PC-3 (cell line): Measurements from ENCODE around the gene INAVA.

Experiments
- EZH2 ChIP-seq: fragments of 300-600 bp; sonication (generic); IDR thresholded peaks from one replicate; pipeline ENCODE4 v1.6.1; 2017; ENCODE audit warnings: antibody characterized with exemption, mild to moderate bottlenecking, low read length; ENCODE audit not compliant: unreplicated experiment
- TF ChIP-seq, protein P1 (sequence below): fragments of 300-600 bp; sonication (generic); conservative IDR thresholded peaks from 2 replicates; pipeline ENCODE4 v1.5.1; 2017; ENCODE audit warnings: antibody characterized with exemption, low read depth, mild to moderate bottlenecking, low read length

DNA sequence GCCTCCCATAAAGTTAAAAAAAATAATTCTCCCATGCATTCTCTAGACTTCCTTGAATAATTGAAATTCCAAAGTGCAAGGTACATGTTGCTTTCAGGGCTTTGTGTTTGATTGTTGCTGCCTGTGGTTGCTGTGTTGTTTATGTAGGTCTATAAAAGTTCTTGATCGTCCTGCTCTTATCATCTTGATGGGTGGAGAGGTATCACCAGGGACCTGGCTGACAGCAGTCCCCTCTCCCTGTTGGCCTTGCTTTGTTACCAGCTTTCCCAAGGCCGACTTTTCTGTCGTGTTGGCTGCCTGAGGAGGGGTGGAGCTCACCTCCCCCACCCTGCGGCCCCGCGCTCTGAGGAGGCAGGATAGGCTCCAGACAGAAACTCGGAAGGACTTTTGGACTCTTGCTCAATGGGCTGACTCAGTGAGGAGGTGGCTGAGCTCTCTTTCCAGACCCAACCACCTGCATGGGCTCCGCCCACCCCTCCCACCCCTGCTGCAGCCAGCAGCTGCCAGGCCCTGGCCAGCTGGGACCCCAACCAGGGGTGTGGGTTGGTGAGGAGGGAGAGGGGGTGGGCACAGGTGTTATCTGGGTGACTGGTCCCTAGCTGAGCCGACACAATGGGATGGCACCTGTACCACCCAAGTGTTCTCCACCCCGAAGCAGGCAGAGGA lies 2.0 kb downstream of the INAVA start:
- TF ChIP-seq, protein P1, sequence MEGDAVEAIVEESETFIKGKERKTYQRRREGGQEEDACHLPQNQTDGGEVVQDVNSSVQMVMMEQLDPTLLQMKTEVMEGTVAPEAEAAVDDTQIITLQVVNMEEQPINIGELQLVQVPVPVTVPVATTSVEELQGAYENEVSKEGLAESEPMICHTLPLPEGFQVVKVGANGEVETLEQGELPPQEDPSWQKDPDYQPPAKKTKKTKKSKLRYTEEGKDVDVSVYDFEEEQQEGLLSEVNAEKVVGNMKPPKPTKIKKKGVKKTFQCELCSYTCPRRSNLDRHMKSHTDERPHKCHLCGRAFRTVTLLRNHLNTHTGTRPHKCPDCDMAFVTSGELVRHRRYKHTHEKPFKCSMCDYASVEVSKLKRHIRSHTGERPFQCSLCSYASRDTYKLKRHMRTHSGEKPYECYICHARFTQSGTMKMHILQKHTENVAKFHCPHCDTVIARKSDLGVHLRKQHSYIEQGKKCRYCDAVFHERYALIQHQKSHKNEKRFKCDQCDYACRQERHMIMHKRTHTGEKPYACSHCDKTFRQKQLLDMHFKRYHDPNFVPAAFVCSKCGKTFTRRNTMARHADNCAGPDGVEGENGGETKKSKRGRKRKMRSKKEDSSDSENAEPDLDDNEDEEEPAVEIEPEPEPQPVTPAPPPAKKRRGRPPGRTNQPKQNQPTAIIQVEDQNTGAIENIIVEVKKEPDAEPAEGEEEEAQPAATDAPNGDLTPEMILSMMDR: no peak
- no peak for TF ChIP-seq EZH2
